Measurements from ENCODE around the gene PBRM1.
"Not testable (repeated sequence)": the region's sequence is repeated elsewhere in the genome, so short reads cannot be mapped to it uniquely, and the experiment has no call there.

Gene PBRM1

GRCh38 chr3:52536369-52537164, 149.1 kb downstream of the PBRM1 start, which contains the start of gene UQCC5:
Gene UQCC5 (plus strand): TSS chr3:52536605. CDS start chr3:52536756, 151 bp downstream.
- in situ Hi-C loops (cut with MboI; ENCODE audit: low sequenced_read_pairs), result no loop called here

DNA sequence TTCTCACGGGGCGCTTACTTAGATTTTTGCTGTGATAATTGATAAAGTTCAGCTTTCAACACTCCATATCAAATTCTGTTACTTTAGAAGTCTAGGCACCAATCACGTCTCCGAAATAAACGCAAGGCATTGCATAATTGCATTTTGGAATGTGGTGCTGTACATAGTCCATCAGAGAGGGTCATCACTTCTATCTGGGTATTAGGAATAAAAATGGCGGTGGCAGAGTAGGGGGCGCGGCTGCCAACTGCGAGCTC, 149.7 kb downstream of the PBRM1 start:
- in situ Hi-C loops (cut with MboI; ENCODE audit: low sequenced_read_pairs), result no loop called here

- in situ Hi-C loops (cut with MboI; ENCODE audit: low sequenced_read_pairs), result no loop called here
These were observed 150.2 kb downstream of the PBRM1 start for GRCh38 chr3:52535411-52536111.

GRCh38 chr3:52534281-52535183, 151.2 kb downstream of the PBRM1 start:
- in situ Hi-C loops (cut with MboI; ENCODE audit: low sequenced_read_pairs), result no loop called here

DNA sequence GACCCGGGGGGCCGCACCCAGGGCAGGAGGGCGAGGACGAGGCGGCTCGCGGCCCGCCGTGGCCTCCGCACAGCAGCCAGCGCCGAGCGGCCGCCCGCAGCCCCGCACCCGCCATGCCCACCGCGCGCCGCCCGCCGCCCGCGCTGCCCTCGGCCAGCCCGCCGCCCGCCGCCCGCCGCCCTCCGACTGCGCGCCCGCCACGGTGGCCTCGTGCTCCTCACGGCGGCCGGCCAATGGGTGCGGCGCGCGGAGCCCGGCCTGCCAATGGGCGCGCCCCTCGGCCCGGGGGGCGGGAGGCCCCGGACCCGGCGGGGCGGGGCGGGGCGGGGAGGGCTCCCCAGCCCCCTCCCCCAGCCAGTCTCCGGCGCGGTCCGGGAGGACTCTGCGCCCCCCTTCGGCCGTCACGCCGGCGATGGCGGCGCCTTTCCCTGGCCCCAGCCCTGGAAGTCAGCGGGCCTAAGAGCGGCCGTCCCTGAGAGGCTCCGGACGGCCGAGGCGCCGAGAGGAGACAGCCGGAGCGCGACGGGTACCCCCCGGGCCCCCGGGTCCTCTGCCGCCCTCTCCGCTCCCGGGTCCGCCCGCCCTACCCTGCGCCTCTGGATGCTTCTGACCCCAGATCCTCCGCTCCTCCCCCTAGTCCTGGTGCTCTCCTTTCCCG, 152.0 kb downstream of the PBRM1 start, which contains the start of gene NT5DC2:
TSS of gene NT5DC2 (minus strand) at position 235 of the 658 bp plus-strand sequence. CDS start at position 115, 120 bp downstream.
- in situ Hi-C loops (cut with MboI; ENCODE audit: low sequenced_read_pairs), result no loop called here

DNA sequence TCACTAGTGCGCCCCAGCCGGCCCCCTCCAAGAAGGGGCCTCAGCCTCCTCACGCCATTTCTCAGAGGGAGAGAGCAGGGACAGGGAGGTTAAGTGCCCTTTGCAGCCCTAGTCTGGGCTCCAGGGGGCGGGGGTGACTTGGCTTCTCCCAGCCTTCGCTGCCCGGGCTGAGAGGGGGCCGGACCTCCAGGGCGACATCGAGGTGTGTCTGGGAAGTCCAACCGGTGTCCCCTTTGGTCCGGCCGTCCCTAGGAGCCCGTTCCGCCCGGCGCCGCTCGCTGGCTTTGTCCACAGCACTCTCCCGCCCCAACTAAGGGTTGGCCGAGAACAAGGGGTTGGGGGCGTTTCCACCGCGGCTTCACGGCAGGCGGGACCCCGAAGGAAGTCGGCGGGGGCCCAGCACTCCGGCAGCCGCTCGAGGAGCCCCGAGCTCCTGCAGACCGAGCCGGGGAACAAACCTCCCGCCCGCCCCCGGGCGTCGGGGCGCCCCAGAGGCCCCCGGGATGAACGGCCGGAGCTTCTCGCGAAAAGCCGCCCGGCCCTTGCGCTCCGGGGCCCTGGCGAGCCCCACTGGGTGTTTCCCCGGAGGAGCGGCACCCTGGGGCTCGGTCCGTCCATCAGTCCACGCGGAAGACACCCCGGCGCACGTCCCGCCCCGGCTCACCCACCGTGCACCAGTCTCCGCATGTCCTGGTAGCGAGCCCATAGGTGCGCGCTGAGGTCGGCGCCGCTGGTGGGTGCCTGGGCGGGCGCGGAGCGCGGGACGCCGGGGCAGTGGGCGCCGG, 152.7 kb downstream of the PBRM1 start:
- in situ Hi-C loops (cut with MboI; ENCODE audit: low sequenced_read_pairs), result no loop called here

- in situ Hi-C loops (cut with MboI; ENCODE audit: low sequenced_read_pairs), result no loop called here
These were observed 153.2 kb downstream of the PBRM1 start for GRCh38 chr3:52532517-52532837.

- in situ Hi-C loops (cut with MboI; ENCODE audit: low sequenced_read_pairs), result no loop called here
These were observed 153.7 kb downstream of the PBRM1 start for GRCh38 chr3:52531860-52532516.

- in situ Hi-C loops (cut with MboI; ENCODE audit: low sequenced_read_pairs), result no loop called here
These were observed 154.5 kb downstream of the PBRM1 start for GRCh38 chr3:52530918-52531826.

DNA sequence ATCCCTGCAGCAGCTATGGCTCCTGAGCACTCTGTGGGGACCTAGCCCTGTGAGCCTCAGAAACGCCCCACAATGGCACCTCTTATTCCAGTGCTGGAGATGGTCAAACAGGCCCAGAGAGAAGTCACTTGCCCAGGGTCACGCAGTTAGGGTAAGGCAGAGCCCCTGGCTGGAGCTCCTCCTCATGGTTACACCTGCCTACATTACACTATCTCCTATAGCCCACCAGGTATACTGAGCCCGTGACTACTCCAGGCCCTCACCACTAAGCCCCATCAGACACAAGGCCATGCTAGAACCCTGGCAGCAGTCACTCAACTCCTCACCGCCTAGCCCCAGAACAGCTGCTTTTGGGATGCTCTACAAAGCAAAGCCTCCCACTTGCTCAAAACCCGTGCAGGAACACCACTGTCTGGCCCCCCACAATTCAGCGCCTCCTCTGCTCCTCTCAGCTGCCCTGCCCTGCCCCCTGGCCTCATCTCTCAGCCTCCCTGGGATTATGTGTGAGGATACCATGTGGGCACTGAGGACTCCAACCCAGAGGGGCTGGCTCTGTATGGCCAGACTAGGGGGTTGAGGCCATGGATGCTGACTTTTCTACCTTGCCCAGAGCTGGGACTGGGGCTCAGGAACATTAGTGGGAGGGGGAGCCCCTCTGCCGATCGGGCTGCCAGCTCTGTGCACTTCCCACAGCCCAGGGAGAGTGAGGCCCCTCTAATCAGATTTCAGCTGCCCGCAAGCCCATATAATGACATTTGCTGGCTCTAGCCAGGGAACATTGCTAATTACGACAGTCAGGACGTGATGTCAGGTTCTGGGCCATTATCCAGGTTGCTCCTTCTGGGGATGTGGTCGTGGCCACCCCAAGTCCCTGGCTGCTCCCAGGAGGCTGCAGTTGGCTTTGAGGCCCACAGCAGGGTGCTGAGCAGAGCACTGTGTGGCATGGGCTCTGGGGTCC, 156.1 kb downstream of the PBRM1 start:
- in situ Hi-C loops (cut with MboI; ENCODE audit: low sequenced_read_pairs), result no loop called here

GRCh38 chr3:52528586-52529375, 156.9 kb downstream of the PBRM1 start:
- in situ Hi-C loops (cut with MboI; ENCODE audit: low sequenced_read_pairs), result no loop called here

DNA sequence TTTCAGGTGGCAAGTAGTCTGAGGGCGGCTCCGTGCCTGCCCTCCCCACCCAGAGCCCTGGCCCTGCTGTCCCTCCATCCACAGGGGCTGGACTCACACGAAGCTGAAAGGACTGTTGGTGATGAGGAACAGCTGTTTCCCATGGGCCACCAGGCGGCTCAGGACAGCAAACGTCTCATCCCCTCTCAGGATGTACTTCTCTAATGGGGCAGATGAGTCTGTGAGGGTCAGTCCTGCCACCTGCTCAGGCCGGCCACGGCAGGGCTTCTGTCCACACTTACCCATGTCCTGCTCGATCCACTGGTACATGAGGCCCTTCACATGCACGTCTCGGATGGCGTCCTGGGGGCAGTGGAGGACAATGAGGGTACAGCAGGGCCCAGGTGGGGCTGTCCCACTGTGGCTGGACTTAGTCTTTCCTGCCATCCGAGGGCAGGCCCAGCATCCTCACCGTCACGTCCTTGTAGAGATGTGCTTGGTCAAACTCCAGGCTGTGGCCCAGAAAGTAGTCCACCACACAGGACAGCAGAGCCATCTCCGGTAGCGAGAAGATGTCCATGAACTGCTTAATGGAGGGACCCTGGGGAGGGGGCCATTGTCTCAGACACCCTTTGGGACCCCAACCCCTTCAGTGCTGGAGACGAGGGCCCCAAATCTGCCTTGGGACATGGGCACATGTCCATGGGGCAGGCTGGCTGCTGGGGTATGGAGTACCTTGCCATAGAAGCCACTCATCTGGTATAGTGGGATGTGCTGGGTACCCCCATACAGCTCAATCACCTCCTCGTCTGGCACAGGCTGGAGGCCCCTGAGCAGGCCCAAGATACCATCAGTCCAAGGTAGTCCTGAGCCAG, 157.8 kb downstream of the PBRM1 start:
- in situ Hi-C loops (cut with MboI; ENCODE audit: low sequenced_read_pairs), result no loop called here

- in situ Hi-C loops (cut with MboI; ENCODE audit: low sequenced_read_pairs), result no loop called here
These were observed 158.5 kb downstream of the PBRM1 start for GRCh38 chr3:52527039-52527731.

- in situ Hi-C loops (cut with MboI; ENCODE audit: low sequenced_read_pairs), result not testable (repeated sequence)
These were observed 159.1 kb downstream of the PBRM1 start for GRCh38 chr3:52526671-52527038.
